Measurements from ENCODE around the gene ACER1. TPM values are rescaled to one million over a fixed set of nuclear protein-coding genes. Genes with fewer than 3 reads are reported as not detected.

ACER1 gene
- total RNA-seq, 1 donor from 2014 or later = not detected

DNA sequence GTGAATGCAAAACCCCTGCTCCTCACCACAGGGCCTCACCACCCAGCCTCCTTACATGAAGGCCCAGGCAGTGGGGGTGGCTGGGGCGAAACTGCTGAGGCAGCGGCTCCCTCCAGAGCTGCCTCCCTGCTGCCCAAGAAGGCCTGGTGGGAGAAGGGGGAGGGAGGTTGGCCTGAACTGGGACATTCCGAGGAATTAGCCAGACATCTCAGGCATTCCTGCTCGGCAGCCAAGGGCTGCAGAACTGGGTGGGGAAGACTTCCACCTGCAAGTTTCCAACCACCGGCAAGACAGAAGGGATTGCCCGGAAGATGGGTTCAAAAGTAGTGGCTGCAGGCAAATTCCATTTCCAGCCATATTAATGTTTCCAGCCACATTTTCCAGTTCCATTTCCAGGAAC, 44.6 kb upstream of the ACER1 start:
- Histone ChIP-seq H3K4me3 (no peak overlapping the region), H3K27me3 (no peaks in the 10 kb centered on the region), H3K4me1 (peaks cover 14% of the 10 kb centered on the region), H3K9me3 (no peaks in the 10 kb centered on the region), H3K27ac (no peak overlapping the region), H3K36me3 (peaks cover 0 to 38% of the 10 kb centered on the region in 2 donors)
- DNase-seq (ENCODE audit: extremely low spot score in 2 of 2) = no peak
- TF ChIP-seq, protein P1, sequence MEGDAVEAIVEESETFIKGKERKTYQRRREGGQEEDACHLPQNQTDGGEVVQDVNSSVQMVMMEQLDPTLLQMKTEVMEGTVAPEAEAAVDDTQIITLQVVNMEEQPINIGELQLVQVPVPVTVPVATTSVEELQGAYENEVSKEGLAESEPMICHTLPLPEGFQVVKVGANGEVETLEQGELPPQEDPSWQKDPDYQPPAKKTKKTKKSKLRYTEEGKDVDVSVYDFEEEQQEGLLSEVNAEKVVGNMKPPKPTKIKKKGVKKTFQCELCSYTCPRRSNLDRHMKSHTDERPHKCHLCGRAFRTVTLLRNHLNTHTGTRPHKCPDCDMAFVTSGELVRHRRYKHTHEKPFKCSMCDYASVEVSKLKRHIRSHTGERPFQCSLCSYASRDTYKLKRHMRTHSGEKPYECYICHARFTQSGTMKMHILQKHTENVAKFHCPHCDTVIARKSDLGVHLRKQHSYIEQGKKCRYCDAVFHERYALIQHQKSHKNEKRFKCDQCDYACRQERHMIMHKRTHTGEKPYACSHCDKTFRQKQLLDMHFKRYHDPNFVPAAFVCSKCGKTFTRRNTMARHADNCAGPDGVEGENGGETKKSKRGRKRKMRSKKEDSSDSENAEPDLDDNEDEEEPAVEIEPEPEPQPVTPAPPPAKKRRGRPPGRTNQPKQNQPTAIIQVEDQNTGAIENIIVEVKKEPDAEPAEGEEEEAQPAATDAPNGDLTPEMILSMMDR (IDR thresholded peaks at IDR 0.05) = no peak
- no peak for TF ChIP-seq POLR2AphosphoS5 (IDR thresholded peaks at IDR 0.05; ENCODE audit: insufficient read depth in 1 of 2, low read depth in 1 of 2)
- no peak for TF ChIP-seq POLR2A (IDR thresholded peaks at IDR 0.05)
- intact Hi-C loops (cut with DNase I) = no loop called here

GRCh38 chr19:6376512-6377190, 43.2 kb upstream of the ACER1 start:
- DNase-seq (ENCODE audit: extremely low spot score in 2 of 2) = no peak
- Histone ChIP-seq H3K9me3 (no peaks in the 10 kb centered on the region), H3K4me1 (peaks cover 19% of the 10 kb centered on the region), H3K36me3 (peaks cover 0 to 24% of the 10 kb centered on the region in 2 donors), H3K4me3 (no peak overlapping the region), H3K27me3 (no peaks in the 10 kb centered on the region), H3K27ac (no peak overlapping the region)
- TF ChIP-seq, protein P1 (IDR thresholded peaks at IDR 0.05) = no peak
- TF ChIP-seq POLR2AphosphoS5 (IDR thresholded peaks at IDR 0.05; ENCODE audit: insufficient read depth in 1 of 2, low read depth in 1 of 2) (no peak), POLR2A (IDR thresholded peaks at IDR 0.05) (no peak)
- intact Hi-C loops (cut with DNase I) = no loop called here

GRCh38 chr19:6375411-6376010, 42.1 kb upstream of the ACER1 start, which contains the start of gene PSPN:
Gene PSPN (minus strand): TSS chr19:6375933. CDS start chr19:6375849, 84 bp downstream.
- Histone ChIP-seq H3K36me3 (peaks cover 0 to 12% of the 10 kb centered on the region in 2 donors), H3K27ac (no peak within 1 kb of the TSS), H3K4me3 (no peak within 1 kb of the TSS), H3K9me3 (no peaks in the 10 kb centered on the region), H3K4me1 (peaks cover 19% of the 10 kb centered on the region), H3K27me3 (no peaks in the 10 kb centered on the region)
- DNase-seq (ENCODE audit: extremely low spot score in 2 of 2) = no peak
- TF ChIP-seq, protein P1 (IDR thresholded peaks at IDR 0.05) = no peak
- no peak for TF ChIP-seq POLR2A (IDR thresholded peaks at IDR 0.05)
- no peak for TF ChIP-seq POLR2AphosphoS5 (IDR thresholded peaks at IDR 0.05; ENCODE audit: insufficient read depth in 1 of 2, low read depth in 1 of 2)
- intact Hi-C loops (cut with DNase I) = no loop called here

DNA sequence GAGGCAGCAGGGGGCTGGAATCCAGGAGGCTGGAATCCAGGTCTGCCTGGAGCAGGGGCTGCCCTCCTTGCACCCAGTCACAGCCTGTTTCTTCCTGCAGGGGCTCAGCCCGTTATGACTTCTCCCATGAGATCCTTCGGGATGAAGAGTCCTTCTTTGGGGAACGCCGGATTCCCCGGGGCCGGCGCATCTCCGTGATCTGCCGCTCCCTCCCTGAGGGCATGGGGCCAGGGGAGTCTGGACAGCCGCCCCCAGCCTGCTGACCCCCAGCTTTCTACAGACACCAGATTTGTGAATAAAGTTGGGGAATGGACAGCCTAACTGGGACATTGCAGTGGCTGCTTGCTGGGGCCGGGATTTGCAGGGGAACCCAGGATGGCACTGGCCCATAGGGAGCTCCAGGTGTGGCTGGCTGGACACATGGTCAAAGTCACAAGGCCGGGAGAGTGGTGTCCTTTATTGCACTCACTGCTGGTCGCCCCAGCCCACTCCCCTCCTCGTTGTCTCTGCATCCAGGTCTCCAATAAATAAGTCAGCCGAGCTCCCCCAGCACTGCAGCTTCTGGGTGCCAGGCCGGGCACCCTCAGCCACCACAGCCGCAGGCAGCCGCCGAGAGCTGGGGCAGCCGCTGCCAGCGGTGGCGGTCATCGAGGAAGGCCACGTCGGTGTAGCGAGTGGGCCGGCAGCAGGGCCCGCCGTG, 41.4 kb upstream of the ACER1 start:
- Histone ChIP-seq H3K9me3 (no peaks in the 10 kb centered on the region), H3K4me3 (no peak overlapping the region), H3K27me3 (no peaks in the 10 kb centered on the region), H3K27ac (no peak overlapping the region), H3K4me1 (peaks cover 19% of the 10 kb centered on the region), H3K36me3 (peaks cover 0 to 6% of the 10 kb centered on the region in 2 donors)
- TF ChIP-seq POLR2AphosphoS5 (IDR thresholded peaks at IDR 0.05; ENCODE audit: insufficient read depth in 1 of 2, low read depth in 1 of 2) (no peak), POLR2A (IDR thresholded peaks at IDR 0.05) (no peak)
- TF ChIP-seq, protein P1 (IDR thresholded peaks at IDR 0.05) = no peak
- no peak for DNase-seq (ENCODE audit: extremely low spot score in 2 of 2)
- intact Hi-C loops (cut with DNase I) = no loop called here
